Left lung (tissue), 14 donors: ENCODE measurements around the gene ANKRD33. TPM values are rescaled to one million over a fixed set of nuclear protein-coding genes. Genes with fewer than 3 reads are reported as not detected.

Source experiments
- ATAC-seq: fragments of 200-7000 bp; cut with Tn5 transposase; one replicate; pipeline ENCODE4 v1.9.1; 2020; ENCODE audit warnings: moderate library complexity
- DNase-seq, 4 donors: peaks; one replicate each; pipeline ENCODE4 v3.0.0-alpha.2; 2013 to 2020
- H3K27ac ChIP-seq, 2 donors: fragments of 200-600 bp; sonication (generic) in 1 of 2; one replicate each; pipeline versions ENCODE4 v1.5.0 to v1.8.0; 2020 to 2021
- H3K27me3 ChIP-seq, 2 donors: fragments of 200-600 bp; sonication (generic) in 1 of 2; one replicate each; pipeline versions ENCODE4 v1.5.0 to v1.8.0; 2020 to 2021
- H3K36me3 ChIP-seq, 2 donors: fragments of 200-600 bp; sonication (generic) in 1 of 2; one replicate each; pipeline versions ENCODE4 v1.5.0 to v1.8.0; 2020 to 2021
- H3K4me1 ChIP-seq, 2 donors: fragments of 200-600 bp; one replicate each; pipeline ENCODE4 v1.8.0; 2021
- H3K4me3 ChIP-seq, 2 donors: fragments of 200-600 bp; sonication (generic) in 1 of 2; one replicate each; pipeline versions ENCODE4 v1.5.0 to v1.8.0; 2020 to 2021; ENCODE audit warnings: mild to moderate bottlenecking in 1 of 2
- H3K9me3 ChIP-seq, 2 donors: fragments of 200-600 bp; sonication (generic) in 1 of 2; one replicate each; pipeline versions ENCODE4 v1.5.0 to v1.8.0; 2020 to 2021
- CTCF ChIP-seq, 2 donors: fragments of 200-600 bp; sonication (generic) in 1 of 2; IDR thresholded peaks; one replicate each; pipeline versions ENCODE4 v1.5.0 to v1.8.0; 2021; ENCODE audit warnings: antibody characterized with exemption in 2 of 2
- intact Hi-C, 2 donors: fragments of 100-400 bp; cut with DNase I; formaldehyde crosslinking; loops; one replicate each; pipeline versions ENCODE4 v1.11.2 to v1.14.2; 2022
- long read RNA-seq, 12 donors: library from polyadenylated mRNA in 2 of 12; unstranded in 2 of 12; transcript quantifications; one replicate each; pipeline ENCODE4 v2.0.0 and lab custom pipeline, GENCODE V29; 2019 to 2026
- polyA plus RNA-seq, 6 donors: library from polyadenylated mRNA; unstranded; fragments of 120-200 nt; gene quantifications; one replicate each; pipeline ENCODE4 v1.2.1, GENCODE V29; 2013; ENCODE audit not compliant: insufficient read length in 6 of 6
- total RNA-seq, 2 donors: library from RNA; stranded (reverse); fragmentation: NEBNext Ultra II Directional; extraction: Animal tissue kit (Norgen Biotek cat#: 25700); gene quantifications; one replicate each; pipeline ENCODE4 v1.2.1, GENCODE V29; 2021
- donor health status: DM: no; HTN: yes; CAD: no.
- donor health status: DM: no; HTN: no; CAD: no.

ANKRD33 gene, protein sequence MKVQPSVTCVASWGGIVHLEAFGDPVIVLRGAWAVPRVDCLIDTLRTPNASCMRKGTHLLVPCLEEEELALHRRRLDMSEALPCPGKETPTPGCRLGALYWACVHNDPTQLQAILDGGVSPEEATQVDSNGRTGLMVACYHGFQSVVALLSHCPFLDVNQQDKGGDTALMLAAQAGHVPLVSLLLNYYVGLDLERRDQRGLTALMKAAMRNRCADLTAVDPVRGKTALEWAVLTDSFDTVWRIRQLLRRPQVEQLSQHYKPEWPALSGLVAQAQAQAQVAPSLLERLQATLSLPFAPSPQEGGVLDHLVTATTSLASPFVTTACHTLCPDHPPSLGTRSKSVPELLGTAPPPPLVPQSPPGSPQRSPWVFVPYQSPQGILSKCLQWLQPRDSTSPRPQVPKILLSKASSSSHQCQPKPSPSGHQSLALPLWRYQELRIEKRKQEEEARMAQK
- not detected for total RNA-seq
- polyA plus RNA-seq = under 1 TPM in 3 of 6 donors, not detected in 3; 0.08 to 0.13 (median 0.08) TPM
- long read RNA-seq, donor 1 = 0 reads
- long read RNA-seq, donor 2 = 0 reads
- long read RNA-seq, donor 3 = 0 reads
- long read RNA-seq, donor 4 = 0 reads
- long read RNA-seq, donor 5 = 0 reads
- long read RNA-seq, donor 6 = 0 reads
- long read RNA-seq, donor 7 = 0 reads
- long read RNA-seq, donor 8 = 0 reads
- long read RNA-seq, donor 9 = 0 reads
- long read RNA-seq, donor 10 = 0 reads
- long read RNA-seq, donor 11 = 0 reads
- long read RNA-seq, donor 12 = 0 reads

- intact Hi-C loops = no loop called here
- Histone ChIP-seq H3K27me3 (peaks cover 0 to 9% of the 10 kb centered on the region in 2 donors), H3K27ac (no peak within 1 kb of the TSS), H3K36me3 (no peaks in the 10 kb centered on the region), H3K4me3 (no peak within 1 kb of the TSS), H3K9me3 (no peaks in the 10 kb centered on the region), H3K4me1 (peaks cover 11 to 40% of the 10 kb centered on the region in 2 donors)
- TF ChIP-seq CTCF (IDR thresholded peaks at IDR 0.05) = no peak
- peak in 1 of 4 donors; percentile 90 for DNase-seq
- ATAC-seq = peak; percentile 37
Measured at GRCh38 chr12:51887476-51888315, at the start of gene ANKRD33. ANKRD33 (plus strand) TSS chr12:51888103; CDS start chr12:51888187, 84 bp downstream.

DNA sequence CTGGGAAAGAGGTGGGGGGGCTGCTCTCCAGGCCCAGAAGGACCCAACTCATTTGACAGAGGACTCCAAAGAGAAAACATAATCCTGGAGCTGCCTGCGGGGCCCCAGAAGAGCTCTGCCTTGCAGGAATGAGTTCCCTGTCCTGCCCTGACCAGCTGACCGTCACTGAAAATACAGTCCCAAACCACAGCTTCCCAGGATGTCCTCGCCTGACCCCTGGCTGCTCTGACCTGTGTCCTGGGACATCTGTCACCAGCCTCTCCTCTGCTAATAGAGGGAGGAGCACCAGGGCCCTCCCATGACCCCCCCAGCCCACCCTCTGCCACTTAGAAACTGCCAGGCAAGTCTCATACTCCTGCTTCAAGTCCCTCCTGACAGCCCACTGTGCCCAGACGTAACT is 49.1 kb upstream of the ANKRD33 start:
- TF ChIP-seq CTCF (IDR thresholded peaks at IDR 0.05) = no peak
- H3K4me1 ChIP-seq = no peaks in the 10 kb centered on the region
- no peak for ATAC-seq

GRCh38 chr12:51839310-51839947 is 48.5 kb upstream of the ANKRD33 start:
- Histone ChIP-seq H3K27me3 (peaks cover 4 to 53% of the 10 kb centered on the region in 2 donors), H3K27ac (no peak overlapping the region), H3K4me1 (no peaks in the 10 kb centered on the region), H3K36me3 (no peaks in the 10 kb centered on the region), H3K9me3 (no peaks in the 10 kb centered on the region), H3K4me3 (no peak overlapping the region)
- intact Hi-C loops = no loop called here
- no peak for TF ChIP-seq CTCF (IDR thresholded peaks at IDR 0.05)
- no peak for DNase-seq
- no peak for ATAC-seq

More for the DNA sequence above, 49.1 kb upstream of the ANKRD33 start:
- intact Hi-C loops = no loop called here
- no peaks in the 10 kb centered on the region for H3K9me3 ChIP-seq
- no peak for DNase-seq
- H3K27me3 ChIP-seq = peaks cover 0 to 55% of the 10 kb centered on the region in 2 donors
- H3K36me3 ChIP-seq = no peaks in the 10 kb centered on the region
- no peak overlapping the region for H3K4me3 ChIP-seq
- no peak overlapping the region for H3K27ac ChIP-seq

GRCh38 chr12:51840966-51841365 is 46.9 kb upstream of the ANKRD33 start:
- ATAC-seq = no peak

More at GRCh38 chr12:51840966-51841365, 46.9 kb upstream of the ANKRD33 start:
- H3K36me3 ChIP-seq = no peaks in the 10 kb centered on the region
- intact Hi-C loops = no loop called here
- no peaks in the 10 kb centered on the region for H3K9me3 ChIP-seq
- no peaks in the 10 kb centered on the region for H3K4me1 ChIP-seq
- H3K4me3 ChIP-seq = no peak overlapping the region
- no peak for TF ChIP-seq CTCF (IDR thresholded peaks at IDR 0.05)
- H3K27ac ChIP-seq = no peak overlapping the region
- no peak for DNase-seq
- peaks cover 18 to 54% of the 10 kb centered on the region in 2 donors for H3K27me3 ChIP-seq
